ENCODE results near the gene GARIN1A. TPM values are rescaled to one million over a fixed set of nuclear protein-coding genes. Genes with fewer than 3 reads are reported as not detected.
"Not testable (repeated sequence)": the region's sequence is repeated elsewhere in the genome, so short reads cannot be mapped to it uniquely, and the experiment has no call there.

The GARIN1A gene
- total RNA-seq, 2 experiments from 2014 or later, result not detected

DNA sequence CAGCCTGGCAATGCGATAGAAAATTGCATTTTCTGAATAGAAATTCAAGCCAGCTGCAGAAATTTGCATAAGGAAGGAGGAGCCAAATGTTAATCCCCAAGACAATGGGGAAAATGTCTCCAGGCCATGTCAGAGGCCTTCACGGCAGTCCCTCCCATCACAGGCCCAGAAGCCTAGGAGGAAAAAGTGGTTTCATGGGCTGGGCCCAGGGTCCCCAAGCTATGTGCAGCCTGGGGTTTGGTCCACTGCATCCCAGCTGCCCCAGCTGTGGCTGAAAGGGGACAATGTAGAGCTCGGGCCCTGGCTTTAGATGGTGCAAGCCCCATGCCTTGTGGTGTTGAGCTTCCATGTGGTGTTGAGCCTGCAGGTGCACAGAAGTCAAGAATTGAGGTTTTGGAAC lies 10.0 kb upstream of the GARIN1A start:
- intact Hi-C loops (cut with micrococcal nuclease), result no loop called here
- Mint-ChIP-seq H3K9me3 (peaks cover 14% of the 10 kb centered on the region), H3K27ac (no peak overlapping the region), H3K4me3 (no peak overlapping the region), H3K4me1 (ENCODE audit: low read depth) (no peaks in the 10 kb centered on the region), H3K27me3 (ENCODE audit: low read depth) (no peaks in the 10 kb centered on the region), H3K36me3 (ENCODE audit: low read depth) (peaks cover 6% of the 10 kb centered on the region)
- CTCF ChIA-PET, result interaction anchor here (0.9 kb wide), 1 partner anchor 150 kb away, joined by 3 read pairs; no protein-coding TSS in a partner anchor
- no peak for DNase-seq

DNA sequence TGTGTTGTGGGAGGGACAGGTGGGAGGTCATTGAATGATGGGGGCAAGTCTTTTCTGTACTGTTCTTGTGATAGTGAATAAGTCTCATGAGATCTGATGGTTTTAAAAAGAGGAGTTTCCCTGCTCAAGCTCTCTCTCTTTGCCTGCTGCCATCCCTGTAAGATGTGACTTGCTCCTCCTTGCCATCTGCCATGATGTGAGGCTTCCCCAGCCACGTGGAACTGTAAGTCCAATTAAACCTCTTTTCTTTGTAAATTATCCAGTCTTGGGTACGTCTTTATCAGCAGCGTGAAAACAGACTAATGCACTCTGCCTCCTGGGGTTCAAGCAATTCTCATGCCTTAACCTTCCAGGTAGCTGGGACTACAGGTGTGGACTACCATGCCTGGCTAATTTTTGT lies 8.9 kb upstream of the GARIN1A start:
- intact Hi-C loops (cut with micrococcal nuclease); CTCF ChIA-PET; H3K4me3 Mint-ChIP-seq; H3K4me1 Mint-ChIP-seq (ENCODE audit: low read depth); H3K27ac Mint-ChIP-seq; DNase-seq; H3K36me3 Mint-ChIP-seq (ENCODE audit: low read depth); H3K27me3 Mint-ChIP-seq (ENCODE audit: low read depth): not testable (repeated sequence)
- peaks cover 14% of the 10 kb centered on the region for H3K9me3 Mint-ChIP-seq

- no peak overlapping the region for H3K27ac Mint-ChIP-seq
- CTCF ChIA-PET, result no interaction called here
These were observed 7.0 kb upstream of the GARIN1A start for GRCh38 chr7:128665057-128665456.

GRCh38 chr7:128666200-128666599 lies 5.9 kb upstream of the GARIN1A start:
- peak; percentile 28 for DNase-seq

More at GRCh38 chr7:128665057-128665456, 7.0 kb upstream of the GARIN1A start:
- Mint-ChIP-seq H3K36me3 (ENCODE audit: low read depth) (peaks cover 6% of the 10 kb centered on the region), H3K4me1 (ENCODE audit: low read depth) (no peaks in the 10 kb centered on the region), H3K4me3 (no peak overlapping the region), H3K9me3 (peaks cover 14% of the 10 kb centered on the region), H3K27me3 (ENCODE audit: low read depth) (no peaks in the 10 kb centered on the region)
- intact Hi-C loops (cut with micrococcal nuclease), result loop anchor here (5.0 kb wide), 1 partner anchor 188 kb away; the partner anchor contains the start of gene METTL2B
- DNase-seq, result no peak

DNA sequence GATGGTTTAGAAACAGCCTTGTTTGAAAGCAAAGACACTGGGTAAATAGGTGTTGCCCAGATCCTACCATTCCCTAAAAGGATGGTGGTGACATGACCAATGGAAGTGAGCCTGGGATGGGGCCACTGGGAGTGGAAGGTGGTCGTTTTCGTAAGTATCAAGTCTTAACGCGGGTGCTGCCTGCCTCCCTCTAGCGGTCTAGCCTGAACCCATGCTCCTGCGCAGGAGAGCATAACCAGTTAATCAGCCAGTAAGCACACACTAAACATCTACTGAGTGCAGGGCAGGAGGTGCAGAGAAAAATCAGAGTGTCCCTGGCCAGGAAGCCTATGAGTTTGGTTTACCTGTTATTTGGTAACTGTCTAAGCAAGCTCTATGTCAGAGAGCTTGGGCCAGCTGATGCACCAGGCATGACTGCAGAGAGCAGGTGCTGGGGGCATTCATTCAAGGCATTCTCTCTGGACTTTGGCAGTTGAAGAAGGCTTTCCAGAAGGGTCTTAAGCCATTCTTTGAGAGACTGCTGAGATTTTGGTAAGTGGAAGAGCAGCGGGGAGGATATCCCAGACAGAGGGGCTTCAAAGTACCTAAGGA lies 930 bp downstream of the GARIN1A start:
- peak; percentile 40 for DNase-seq
- Mint-ChIP-seq H3K27ac (no peak overlapping the region), H3K4me3 (no peak overlapping the region)

More at GRCh38 chr7:128666200-128666599, 5.9 kb upstream of the GARIN1A start:
- Mint-ChIP-seq H3K27ac (no peak overlapping the region), H3K36me3 (ENCODE audit: low read depth) (peaks cover 6% of the 10 kb centered on the region), H3K4me1 (ENCODE audit: low read depth) (no peaks in the 10 kb centered on the region), H3K9me3 (peaks cover 11% of the 10 kb centered on the region), H3K4me3 (no peak overlapping the region), H3K27me3 (ENCODE audit: low read depth) (no peaks in the 10 kb centered on the region)
- intact Hi-C loops (cut with micrococcal nuclease), result loop anchor here (5.0 kb wide), 1 partner anchor 189 kb away; the partner anchor contains the start of gene METTL2B
- CTCF ChIA-PET, result interaction anchor here (0.7 to 1.3 kb wide), 5 partner anchors 42 to 338 kb away, joined by 3 to 7 read pairs (median 5); no protein-coding TSS in a partner anchor

DNA sequence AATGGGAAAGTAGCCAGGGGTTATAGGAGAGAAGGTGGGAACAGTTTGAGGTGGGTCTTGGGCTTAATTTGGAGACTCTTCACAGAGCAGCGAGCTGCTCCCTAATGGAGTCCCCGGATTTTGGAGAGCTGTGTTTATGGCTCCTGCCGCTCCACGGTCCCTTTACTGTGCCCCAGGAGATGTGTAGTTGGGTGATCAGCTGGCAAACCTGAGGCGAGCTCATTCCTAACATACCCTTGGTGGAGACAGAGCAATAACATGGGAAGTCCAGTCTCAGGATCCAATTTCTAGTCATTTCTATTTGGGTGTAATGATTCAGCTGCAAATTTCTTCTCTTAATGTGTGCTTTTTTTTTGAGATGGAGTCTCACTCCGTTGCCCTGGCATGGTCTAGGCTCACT lies 1.5 kb downstream of the GARIN1A start:
- Mint-ChIP-seq H3K27ac (no peak overlapping the region), H3K27me3 (ENCODE audit: low read depth) (peaks cover 19% of the 10 kb centered on the region), H3K4me3 (no peak overlapping the region), H3K4me1 (ENCODE audit: low read depth) (peaks cover 8% of the 10 kb centered on the region), H3K9me3 (no peaks in the 10 kb centered on the region), H3K36me3 (ENCODE audit: low read depth) (no peaks in the 10 kb centered on the region)
- no peak for DNase-seq
- CTCF ChIA-PET, result interaction anchor here (0.6 to 1.7 kb wide), 7 partner anchors 11 to 728 kb away, joined by 3 to 8 read pairs (median 4); no protein-coding TSS in a partner anchor
- intact Hi-C loops (cut with micrococcal nuclease), result no loop called here

More for the DNA sequence above, 930 bp downstream of the GARIN1A start:
- CTCF ChIA-PET, result interaction anchor here (0.7 to 1.7 kb wide), 8 partner anchors 11 to 95 kb away, joined by 3 to 8 read pairs (median 4); no protein-coding TSS in a partner anchor
- peaks cover 8% of the 10 kb centered on the region for H3K4me1 Mint-ChIP-seq (ENCODE audit: low read depth)
- H3K36me3 Mint-ChIP-seq (ENCODE audit: low read depth), result no peaks in the 10 kb centered on the region
- no peaks in the 10 kb centered on the region for H3K9me3 Mint-ChIP-seq
- peaks cover 19% of the 10 kb centered on the region for H3K27me3 Mint-ChIP-seq (ENCODE audit: low read depth)
- intact Hi-C loops (cut with micrococcal nuclease), result no loop called here

- intact Hi-C loops (cut with micrococcal nuclease), result no loop called here
- peaks cover 19% of the 10 kb centered on the region for H3K27me3 Mint-ChIP-seq (ENCODE audit: low read depth)
- no peak overlapping the region for H3K27ac Mint-ChIP-seq
- CTCF ChIA-PET, result no interaction called here
- H3K4me3 Mint-ChIP-seq, result no peak overlapping the region
- no peak for DNase-seq
- H3K9me3 Mint-ChIP-seq, result no peaks in the 10 kb centered on the region
- no peaks in the 10 kb centered on the region for H3K36me3 Mint-ChIP-seq (ENCODE audit: low read depth)
- peaks cover 8% of the 10 kb centered on the region for H3K4me1 Mint-ChIP-seq (ENCODE audit: low read depth)
These were observed 4.6 kb downstream of the GARIN1A start for GRCh38 chr7:128676665-128677064.

GRCh38 chr7:128679920-128680319 lies 7.8 kb downstream of the GARIN1A start:
- no peak for DNase-seq
- CTCF ChIA-PET, result no interaction called here
- Mint-ChIP-seq H3K36me3 (ENCODE audit: low read depth) (no peaks in the 10 kb centered on the region), H3K27ac (no peak overlapping the region), H3K4me3 (no peak overlapping the region), H3K4me1 (ENCODE audit: low read depth) (no peaks in the 10 kb centered on the region), H3K27me3 (ENCODE audit: low read depth) (peaks cover 15% of the 10 kb centered on the region), H3K9me3 (no peaks in the 10 kb centered on the region)
- intact Hi-C loops (cut with micrococcal nuclease), result no loop called here

GRCh38 chr7:128681794-128682537 lies 9.9 kb downstream of the GARIN1A start:
- Mint-ChIP-seq H3K9me3 (no peaks in the 10 kb centered on the region), H3K4me3 (no peak overlapping the region), H3K27ac (no peak overlapping the region)

DNA sequence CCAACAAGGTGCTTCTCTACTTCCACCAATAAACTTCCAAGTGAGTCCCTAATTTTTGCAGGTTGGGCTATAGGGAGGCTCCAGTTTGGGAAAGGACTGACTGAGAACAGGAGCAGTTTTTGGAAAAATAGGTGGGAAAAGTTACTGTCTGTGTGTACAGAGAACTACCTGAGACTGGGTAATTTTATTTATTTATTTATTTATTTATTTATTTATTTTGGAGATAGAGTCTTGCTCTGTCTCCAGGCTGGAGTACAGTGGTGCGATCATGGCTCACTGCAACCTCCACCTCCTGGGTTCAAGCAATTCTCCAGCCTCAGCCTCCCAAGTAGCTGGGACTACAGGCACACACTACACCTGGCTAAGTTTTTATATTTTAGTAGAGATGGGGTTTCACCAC lies 11.2 kb downstream of the GARIN1A start:
- H3K36me3 Mint-ChIP-seq (ENCODE audit: low read depth); CTCF ChIA-PET: not testable (repeated sequence)

More at GRCh38 chr7:128681794-128682537, 9.9 kb downstream of the GARIN1A start:
- H3K4me1 Mint-ChIP-seq (ENCODE audit: low read depth), result no peaks in the 10 kb centered on the region
- no peak for DNase-seq
- H3K36me3 Mint-ChIP-seq (ENCODE audit: low read depth), result peaks cover 1% of the 10 kb centered on the region
- CTCF ChIA-PET, result interaction anchor here (0.6 kb wide), 1 partner anchor 237 kb away, joined by 4 read pairs; no protein-coding TSS in a partner anchor
- peaks cover 5% of the 10 kb centered on the region for H3K27me3 Mint-ChIP-seq (ENCODE audit: low read depth)
- intact Hi-C loops (cut with micrococcal nuclease), result no loop called here

GRCh38 chr7:128683738-128684137 lies 11.6 kb downstream of the GARIN1A start:
- H3K4me3 Mint-ChIP-seq; H3K27ac Mint-ChIP-seq; H3K36me3 Mint-ChIP-seq (ENCODE audit: low read depth); H3K9me3 Mint-ChIP-seq; intact Hi-C loops (cut with micrococcal nuclease); H3K4me1 Mint-ChIP-seq (ENCODE audit: low read depth); DNase-seq; H3K27me3 Mint-ChIP-seq (ENCODE audit: low read depth): not testable (repeated sequence)
- CTCF ChIA-PET, result interaction anchor here (1.4 kb wide), 1 partner anchor 10 kb away, joined by 5 read pairs; no protein-coding TSS in a partner anchor

More for the DNA sequence above, 11.2 kb downstream of the GARIN1A start:
- H3K4me1 Mint-ChIP-seq (ENCODE audit: low read depth); H3K9me3 Mint-ChIP-seq; H3K4me3 Mint-ChIP-seq; H3K27me3 Mint-ChIP-seq (ENCODE audit: low read depth); H3K27ac Mint-ChIP-seq; DNase-seq; intact Hi-C loops (cut with micrococcal nuclease): not testable (repeated sequence)

DNA sequence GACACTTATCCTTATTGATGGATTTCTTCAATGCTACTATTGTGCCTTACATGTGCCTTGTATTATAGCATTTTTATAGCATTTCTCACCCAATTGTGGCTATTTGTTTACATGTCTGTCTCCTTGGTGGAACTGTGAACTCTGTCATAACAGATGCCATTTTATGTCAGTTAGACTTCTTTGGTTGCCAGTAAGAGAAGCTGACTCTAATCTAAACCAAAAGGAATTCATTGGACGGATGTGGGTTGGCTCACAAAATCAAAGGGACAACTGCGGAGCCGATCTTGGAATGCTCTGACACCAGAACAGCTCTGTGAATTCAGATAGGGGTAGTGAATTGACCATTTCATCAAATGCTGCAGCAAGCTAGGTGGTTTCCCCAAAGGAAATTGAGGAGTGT lies 15.0 kb downstream of the GARIN1A start:
- intact Hi-C loops (cut with micrococcal nuclease), result no loop called here
- H3K9me3 Mint-ChIP-seq, result no peaks in the 10 kb centered on the region
- H3K36me3 Mint-ChIP-seq (ENCODE audit: low read depth), result peaks cover 1% of the 10 kb centered on the region
- H3K4me1 Mint-ChIP-seq (ENCODE audit: low read depth), result no peaks in the 10 kb centered on the region
- H3K27ac Mint-ChIP-seq, result no peak overlapping the region
- CTCF ChIA-PET, result no interaction called here
- H3K4me3 Mint-ChIP-seq, result no peak overlapping the region
- H3K27me3 Mint-ChIP-seq (ENCODE audit: low read depth), result peaks cover 2% of the 10 kb centered on the region
- DNase-seq, result no peak

Measured in activated naive CD4-positive, alpha-beta T cell treated with anti-CD3 and anti-CD28 coated beads for 36 hours (primary cell).